SU-DHL-6 (cell line): Measurements from ENCODE around the gene TMEM95.

Experiments used
- CTCF ChIP-seq: fragments of 200-600 bp; sonication (generic); IDR thresholded peaks from one replicate; pipeline ENCODE4 v1.5.1; 2017; ENCODE audit warnings: antibody characterized with exemption, mild to moderate bottlenecking, low read length, moderate library complexity; ENCODE audit not compliant: insufficient read depth, poor library complexity, severe bottlenecking
- EZH2phosphoT487 ChIP-seq: fragments of 200-600 bp; sonication (generic), shearing (Covaris generic); conservative IDR thresholded peaks from 2 replicates; pipeline ENCODE4 v1.6.1; 2018; ENCODE audit warnings: mild to moderate bottlenecking, antibody characterized with exemption, low read length, moderate library complexity, mixed read lengths

GRCh38 chr17:7389924-7390910, 35.3 kb downstream of the TMEM95 start:
- TF ChIP-seq CTCF (no peak), EZH2phosphoT487 (no peak)
